Panc1 (cell line): ENCODE data around the gene OR1J2. TPM values are rescaled to one million over a fixed set of nuclear protein-coding genes. Genes with fewer than 3 reads are reported as not detected.
A peak's percentile ranks its signal among the peaks of the same experiment; 100 is the strongest.

Experiments
- ATAC-seq: fragments of 200-7000 bp; cut with Tn5 transposase; 2 replicates; pipeline ENCODE4 v1.9.1; 2020; ENCODE audit warnings: mild to moderate bottlenecking, moderate library complexity
- BruUV-seq: library from RNA; stranded (reverse); fragments of 400-500 nt; replicated peaks from 2 replicates; lab custom pipeline; 2021; lab: Mats Ljungman, UMichigan
- CTCF ChIA-PET: fragments of 300-600 bp; sonication (Branson Sonifier 250); formaldehyde crosslinking; loops from one replicate; lab custom pipeline; 2022; ENCODE audit warnings: antibody characterized with exemption; lab: Charles Lee
- POLR2A ChIA-PET: fragments of 300-600 bp; sonication (Branson Sonifier 250); formaldehyde crosslinking; loops from one replicate; lab custom pipeline; 2022; ENCODE audit warnings: antibody characterized with exemption; lab: Charles Lee
- DNase-seq: peaks from one replicate; pipeline ENCODE4 v3.0.0-alpha.2; 2010; ENCODE audit warnings: low read depth, low spot score
- H3K27ac ChIP-seq: 2 replicates; pipeline ENCODE4 v1.5.1; 2011; ENCODE audit warnings: mild to moderate bottlenecking, low read length, inconsistent platforms
- H3K27me3 ChIP-seq: fragments of 200-500 bp; sonication (Bioruptor generic); 2 replicates; pipeline ENCODE4 v1.6.0; 2014; ENCODE audit warnings: low read length, inconsistent platforms; ENCODE audit not compliant: control insufficient read depth, insufficient read depth
- H3K36me3 ChIP-seq: fragments of 200-500 bp; sonication (Bioruptor generic); 2 replicates; pipeline ENCODE4 v1.5.1; 2014; ENCODE audit warnings: inconsistent platforms, mild to moderate bottlenecking, low read length, moderate library complexity; ENCODE audit not compliant: control insufficient read depth, insufficient read depth
- H3K4me1 ChIP-seq: 2 replicates; pipeline ENCODE4 v1.5.1; 2011; ENCODE audit warnings: inconsistent platforms, mild to moderate bottlenecking, low read length, moderate library complexity; ENCODE audit not compliant: control insufficient read depth, insufficient read depth
- H3K4me3 ChIP-seq, 2 experiments: 2 replicates each; pipeline ENCODE4 v1.5.1; 2011 to 2012; ENCODE audit warnings: low read depth in 2 of 2, low read length in 2 of 2, mild to moderate bottlenecking in 2 of 2, inconsistent platforms in 1 of 2, moderate library complexity in 1 of 2
- H3K9me3 ChIP-seq: fragments of 200-500 bp; sonication (Bioruptor generic); 2 replicates; pipeline ENCODE4 v1.5.1; 2014; ENCODE audit warnings: low read depth, mild to moderate bottlenecking, inconsistent platforms, low read length, moderate library complexity; ENCODE audit not compliant: control insufficient read depth, insufficient read depth
- CTCF ChIP-seq: fragments of 450-650 bp; IDR thresholded peaks from 2 replicates; pipeline ENCODE4 v1.5.1; 2017; ENCODE audit warnings: mild to moderate bottlenecking
- POLR2AphosphoS5 ChIP-seq: IDR thresholded peaks from 2 replicates; pipeline ENCODE4 v1.6.1; 2012; ENCODE audit warnings: mild to moderate bottlenecking, low read depth, low read length, moderate library complexity
- REST ChIP-seq, 2 experiments: IDR thresholded peaks; 2 replicates each; pipeline ENCODE4 v1.6.1; 2011 to 2012; ENCODE audit warnings: low read depth in 2 of 2, control low read depth in 1 of 2, low read length in 1 of 2, mild to moderate bottlenecking in 1 of 2, moderate library complexity in 1 of 2; ENCODE audit not compliant: insufficient read depth in 1 of 2
- SIN3A ChIP-seq: IDR thresholded peaks from 2 replicates; pipeline ENCODE4 v1.6.1; 2012; ENCODE audit warnings: low read depth, mild to moderate bottlenecking, low read length, moderate library complexity, borderline replicate concordance; ENCODE audit not compliant: insufficient read depth
- TCF7L2 ChIP-seq: IDR thresholded peaks from 2 replicates; pipeline ENCODE4 v1.6.1; 2011; ENCODE audit warnings: mild to moderate bottlenecking, low read depth, low read length, inconsistent platforms
- in situ Hi-C: cut with HindIII; loops from 2 replicates; pipeline ENCODE4 v1.10.0; 2016; ENCODE audit warnings: low sequenced_read_pairs, low pct_unique_long_range_greater_than_20kb
- intact Hi-C: fragments of 100-400 bp; cut with micrococcal nuclease; formaldehyde crosslinking; loops from one replicate; pipeline ENCODE4 v1.10.0; 2022; ENCODE audit not compliant: unreplicated experiment
- total RNA-seq: library from RNA; stranded (reverse); gene quantifications from one replicate; pipeline ENCODE4 v1.2.1, GENCODE V29; 2021; ENCODE audit not compliant: unreplicated experiment

Gene OR1J2
- total RNA-seq, 1 experiment from 2014 or later: not detected

GRCh38 chr9:122498883-122499288 is 11.7 kb upstream of the OR1J2 start:
- H3K36me3 ChIP-seq: no peaks in the 10 kb centered on the region
- peaks cover 2% of the 10 kb centered on the region; the same call in 1 of the 2 replicates for H3K27me3 ChIP-seq
- ATAC-seq: no peak
- ChIA-PET POLR2A (no interaction called here), CTCF (interaction anchor here (0.7 to 0.8 kb wide), 2 partner anchors 310 to 312 kb away, joined by 3 read pairs; no protein-coding TSS in a partner anchor)
- H3K4me3 ChIP-seq: no peak overlapping the region
- H3K9me3 ChIP-seq: no peaks in the 10 kb centered on the region
- peak; percentile 27 for DNase-seq
- no peak overlapping the region for H3K27ac ChIP-seq
- BruUV-seq: no TSS peak
- H3K4me1 ChIP-seq: no peaks in the 10 kb centered on the region
- intact Hi-C loops: no loop called here
- no peak for TF ChIP-seq TCF7L2
- TF ChIP-seq CTCF: peak; percentile 78
- in situ Hi-C loops: no loop called here

- no peak overlapping the region for H3K27ac ChIP-seq
- no peaks in the 10 kb centered on the region for H3K36me3 ChIP-seq
- H3K9me3 ChIP-seq: no peaks in the 10 kb centered on the region
- DNase-seq (no peak), ATAC-seq (no peak)
- intact Hi-C loops (no loop called here), in situ Hi-C loops (no loop called here)
- POLR2A ChIA-PET: no interaction called here
- H3K4me1 ChIP-seq: no peaks in the 10 kb centered on the region
- no peak for TF ChIP-seq SIN3A
- no peak for TF ChIP-seq TCF7L2
- no peak for TF ChIP-seq CTCF
- TF ChIP-seq REST (IDR thresholded peaks at IDR 0.05; ENCODE audit: insufficient read depth in 1 of 2, low read depth in 2 of 2, low read length in 1 of 2): no peak
- TF ChIP-seq POLR2AphosphoS5: no peak
- no TSS peak for BruUV-seq
- H3K27me3 ChIP-seq: no peaks in the 10 kb centered on the region; the same call in 1 of the 2 replicates
- CTCF ChIA-PET: no interaction called here
- no peak overlapping the region for H3K4me3 ChIP-seq
These were observed 3.6 kb upstream of the OR1J2 start for GRCh38 chr9:122506964-122507363.
